Stimulated activated CD8-positive, alpha-beta memory T cell treated with anti-CD3 and anti-CD28 coated beads, Interleukin-15, amount 100 ng/mL, for 4 hours (primary cell): ENCODE measurements around the gene ERMP1.
"Not testable (repeated sequence)": the region's sequence is repeated elsewhere in the genome, so short reads cannot be mapped to it uniquely, and the experiment has no call there.

ENCODE experiments used
- DNase-seq, 2 donors: peaks; one replicate each; pipeline ENCODE4 v3.0.0-alpha.2; 2020; ENCODE audit warnings: low read depth in 2 of 2

ERMP1 gene

DNA sequence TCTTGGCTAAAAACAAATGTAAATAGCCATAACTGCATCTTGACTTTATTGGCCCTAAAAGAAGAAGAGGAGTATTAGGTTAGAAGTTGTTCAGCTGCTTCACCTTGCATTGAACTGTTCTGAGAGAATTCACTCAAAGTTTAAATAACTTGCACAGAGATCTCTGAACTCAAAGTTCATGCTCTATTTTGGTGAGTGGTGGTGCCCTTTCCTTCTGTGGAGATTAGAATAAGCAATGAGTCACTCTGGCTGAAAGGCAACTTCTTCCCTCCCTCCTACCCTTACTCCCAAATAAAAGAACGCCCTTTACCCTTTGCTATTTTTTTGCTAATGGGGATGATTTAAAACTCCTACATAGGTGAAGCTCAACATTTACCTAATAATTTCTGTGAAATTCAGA, 48.9 kb downstream of the ERMP1 start:
- no peak for DNase-seq

GRCh38 chr9:5783420-5783819, 49.5 kb downstream of the ERMP1 start:
- not testable (repeated sequence) for DNase-seq

DNA sequence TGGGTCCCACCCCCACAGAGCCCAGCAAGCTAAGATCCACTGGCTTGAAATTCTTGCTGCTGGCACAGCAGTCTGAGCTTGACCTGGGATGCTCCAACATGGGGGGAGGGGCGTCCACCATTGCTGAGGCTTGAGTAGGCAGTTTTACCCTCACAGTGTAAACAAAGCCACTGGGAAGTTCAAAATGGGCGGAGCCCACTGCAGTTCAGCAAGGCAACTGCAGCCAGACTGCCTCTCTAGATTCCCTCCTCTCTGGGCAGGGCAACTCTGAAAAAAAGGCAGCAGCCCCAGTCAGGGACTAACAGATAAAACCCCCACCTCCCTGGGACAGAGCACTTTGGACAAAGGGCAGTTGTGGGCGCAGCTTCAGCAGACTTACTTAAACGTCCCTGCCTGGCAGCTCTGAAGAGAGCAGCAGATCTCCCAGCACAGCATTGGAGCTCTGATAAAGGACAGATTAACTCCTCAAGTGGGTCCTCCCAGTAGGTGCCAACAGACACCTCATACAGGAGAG, 53.2 kb downstream of the ERMP1 start:
- DNase-seq: not testable (repeated sequence)

DNA sequence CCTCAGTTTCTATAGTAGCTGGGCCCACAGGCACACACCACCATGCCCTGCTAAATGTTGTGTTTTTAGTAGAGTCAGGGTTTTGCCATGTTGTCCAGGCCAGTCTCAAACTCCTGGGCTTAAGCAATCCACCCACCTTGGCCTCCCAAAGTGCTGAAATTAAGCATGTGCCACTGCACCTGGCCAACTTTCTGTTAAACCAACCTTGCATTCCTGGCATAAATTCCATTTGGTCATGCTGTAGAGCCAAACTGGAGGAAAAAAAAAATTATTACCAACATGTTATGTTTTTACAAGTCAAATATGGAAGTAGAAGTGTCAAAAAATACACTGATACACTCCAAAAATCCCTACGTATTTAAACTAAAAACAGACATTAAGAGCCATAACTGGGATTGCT, 54.1 kb downstream of the ERMP1 start:
- DNase-seq: no peak

GRCh38 chr9:5773324-5773999, 59.5 kb downstream of the ERMP1 start:
- no peak for DNase-seq

- DNase-seq: no peak
Observed at GRCh38 chr9:5767968-5768932, 64.7 kb downstream of the ERMP1 start.

DNA sequence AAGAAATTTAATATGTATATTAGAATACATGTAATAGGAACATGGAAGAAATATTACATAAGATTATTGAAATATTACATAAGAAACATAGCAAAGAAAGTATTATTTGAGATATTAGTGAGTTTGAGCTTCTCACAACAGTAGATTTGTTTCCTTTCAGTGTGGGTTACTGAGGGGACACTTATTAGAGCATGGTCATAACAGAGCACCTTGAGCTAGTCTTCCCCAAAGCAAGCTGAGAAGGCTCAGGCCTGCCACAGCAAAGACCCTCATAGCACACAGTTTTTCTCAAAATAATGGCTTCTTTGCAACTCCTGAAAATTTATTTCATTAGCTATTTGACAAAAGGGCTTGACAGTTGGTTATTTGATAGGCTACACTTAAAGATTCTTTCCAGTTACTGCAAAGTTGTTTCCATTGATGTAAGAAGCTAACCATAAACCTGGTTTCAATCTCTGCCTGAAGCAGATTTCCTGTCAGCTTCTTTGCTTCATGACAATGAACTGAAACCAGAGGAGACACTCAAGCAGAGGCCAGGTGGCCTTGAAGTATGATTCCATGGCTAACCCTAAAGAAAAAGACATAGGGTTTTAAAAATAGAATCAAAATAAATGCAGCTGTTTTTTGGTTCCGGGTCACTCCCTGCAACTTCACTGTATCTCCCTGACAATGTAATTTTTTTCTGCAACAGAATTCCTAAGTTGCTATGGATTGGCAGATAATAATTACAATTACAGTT, 68.6 kb downstream of the ERMP1 start:
- DNase-seq: no peak

- no peak for DNase-seq
Observed at GRCh38 chr9:5762421-5762820, 70.5 kb downstream of the ERMP1 start.

DNA sequence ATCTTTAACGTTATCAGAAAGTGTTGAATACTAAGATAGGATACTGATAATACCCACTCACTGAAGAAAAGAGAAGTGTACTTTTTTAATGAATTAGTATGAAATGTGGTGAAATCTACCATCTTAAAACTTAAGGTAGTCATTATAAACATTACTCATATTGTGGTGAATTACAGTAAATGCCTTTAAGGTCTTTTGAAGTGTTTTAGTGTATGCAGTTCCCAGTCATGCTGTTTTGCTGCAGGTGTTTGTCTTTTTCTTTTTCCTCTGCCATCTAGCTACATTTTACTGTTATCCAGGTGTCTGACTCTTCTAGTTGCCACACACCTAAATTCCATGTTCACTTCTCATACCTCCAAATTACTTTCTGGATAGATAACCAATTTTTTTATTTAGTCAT, 72.6 kb downstream of the ERMP1 start:
- DNase-seq: no peak

DNA sequence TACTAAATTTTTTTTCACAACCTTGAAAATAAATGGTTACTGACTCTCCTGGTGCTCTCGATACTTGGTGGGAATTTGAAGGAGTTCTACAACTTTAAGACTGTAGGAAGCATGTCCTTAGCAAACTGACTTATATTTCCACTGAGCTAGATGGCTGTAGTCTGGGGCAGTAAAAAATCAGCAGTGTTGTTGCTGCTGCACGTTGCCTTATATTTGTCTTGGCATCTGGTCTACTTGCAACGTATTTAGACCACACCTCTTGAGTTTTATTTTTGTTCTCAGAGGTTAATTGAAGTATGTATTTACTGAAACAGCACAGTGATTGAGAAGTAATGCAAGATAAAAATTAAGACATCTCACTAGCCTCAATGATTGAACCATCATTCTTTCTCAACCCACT, 76.3 kb downstream of the ERMP1 start:
- DNase-seq: no peak

GRCh38 chr9:5750569-5750968, 82.3 kb downstream of the ERMP1 start:
- no peak for DNase-seq

DNA sequence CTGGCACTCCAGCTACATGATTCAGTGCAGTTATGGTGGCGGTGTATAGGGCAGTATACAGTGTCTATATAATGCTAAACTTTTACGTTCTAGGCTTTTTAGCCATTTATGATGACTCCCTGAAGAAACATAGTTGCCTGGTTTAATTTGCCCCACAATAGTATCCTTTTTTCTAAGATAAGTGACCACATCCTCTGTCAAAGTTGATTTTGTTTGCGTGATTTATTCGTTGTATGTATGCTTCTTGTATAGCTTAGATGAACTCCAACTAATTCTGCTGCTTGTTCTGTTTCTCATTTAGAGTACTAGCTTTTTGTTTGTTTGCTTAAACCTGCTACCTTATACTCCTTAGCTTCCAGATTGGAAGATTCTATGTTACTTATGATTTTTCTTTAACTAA, 83.6 kb downstream of the ERMP1 start:
- no peak for DNase-seq

DNA sequence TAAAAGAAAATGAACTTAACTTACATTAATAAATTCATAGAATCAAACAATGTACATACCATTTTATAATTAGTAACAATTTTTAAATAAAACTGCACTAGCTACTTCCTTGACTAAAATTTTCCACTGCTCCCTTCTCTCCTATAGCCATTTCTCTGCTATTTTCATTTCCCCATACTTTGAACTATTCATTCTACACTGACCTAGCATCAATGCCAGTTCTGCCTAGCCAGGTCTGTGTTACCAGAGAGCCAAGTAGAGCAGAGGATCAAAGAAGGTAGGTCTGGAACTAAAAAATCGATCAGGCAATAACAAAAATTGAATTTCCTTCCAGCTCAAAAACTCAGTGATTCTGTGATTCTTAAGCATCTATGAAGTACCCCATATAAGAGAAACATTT, 84.5 kb downstream of the ERMP1 start:
- DNase-seq: no peak

GRCh38 chr9:5743109-5743508, 89.8 kb downstream of the ERMP1 start:
- DNase-seq: no peak

- DNase-seq: no peak
Observed at GRCh38 chr9:5736563-5737346, 96.2 kb downstream of the ERMP1 start.

GRCh38 chr9:5735072-5735471, 97.8 kb downstream of the ERMP1 start:
- no peak for DNase-seq
